GM10266 (cell line): ENCODE measurements around the gene VIPR2.

Experiments used
- DNase-seq: peaks from one replicate; pipeline ENCODE4 v3.0.0; 2012; ENCODE audit errors: extremely low spot score
- TF ChIP-seq, protein P1 (sequence below): IDR thresholded peaks from 2 replicates; pipeline ENCODE4 v1.5.1; 2012; ENCODE audit warnings: mild to moderate bottlenecking, low read depth; ENCODE audit not compliant: control insufficient read depth, insufficient read depth; ENCODE audit errors: missing control alignments

Gene VIPR2

DNA sequence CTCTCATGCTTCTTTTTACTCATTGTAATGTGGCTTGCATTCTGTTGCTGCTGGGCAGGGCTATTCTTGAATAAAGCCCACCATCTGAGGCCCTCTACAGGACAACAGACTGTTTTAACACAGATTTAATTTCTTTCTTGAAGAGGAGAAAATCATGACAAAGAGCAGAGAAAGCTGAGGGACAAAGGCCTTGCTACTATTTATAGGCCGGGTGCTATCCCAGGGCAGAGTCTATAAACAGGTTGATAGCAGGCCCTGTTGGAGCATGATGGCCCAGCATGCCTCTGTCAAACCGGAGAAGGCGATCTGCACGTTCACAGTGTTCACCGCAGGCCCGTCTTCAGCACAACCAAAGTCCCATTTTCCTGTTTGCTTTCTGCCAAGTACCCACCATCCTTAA, 3.0 kb downstream of the VIPR2 start:
- TF ChIP-seq, protein P1, sequence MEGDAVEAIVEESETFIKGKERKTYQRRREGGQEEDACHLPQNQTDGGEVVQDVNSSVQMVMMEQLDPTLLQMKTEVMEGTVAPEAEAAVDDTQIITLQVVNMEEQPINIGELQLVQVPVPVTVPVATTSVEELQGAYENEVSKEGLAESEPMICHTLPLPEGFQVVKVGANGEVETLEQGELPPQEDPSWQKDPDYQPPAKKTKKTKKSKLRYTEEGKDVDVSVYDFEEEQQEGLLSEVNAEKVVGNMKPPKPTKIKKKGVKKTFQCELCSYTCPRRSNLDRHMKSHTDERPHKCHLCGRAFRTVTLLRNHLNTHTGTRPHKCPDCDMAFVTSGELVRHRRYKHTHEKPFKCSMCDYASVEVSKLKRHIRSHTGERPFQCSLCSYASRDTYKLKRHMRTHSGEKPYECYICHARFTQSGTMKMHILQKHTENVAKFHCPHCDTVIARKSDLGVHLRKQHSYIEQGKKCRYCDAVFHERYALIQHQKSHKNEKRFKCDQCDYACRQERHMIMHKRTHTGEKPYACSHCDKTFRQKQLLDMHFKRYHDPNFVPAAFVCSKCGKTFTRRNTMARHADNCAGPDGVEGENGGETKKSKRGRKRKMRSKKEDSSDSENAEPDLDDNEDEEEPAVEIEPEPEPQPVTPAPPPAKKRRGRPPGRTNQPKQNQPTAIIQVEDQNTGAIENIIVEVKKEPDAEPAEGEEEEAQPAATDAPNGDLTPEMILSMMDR = no peak
- DNase-seq = no peak

DNA sequence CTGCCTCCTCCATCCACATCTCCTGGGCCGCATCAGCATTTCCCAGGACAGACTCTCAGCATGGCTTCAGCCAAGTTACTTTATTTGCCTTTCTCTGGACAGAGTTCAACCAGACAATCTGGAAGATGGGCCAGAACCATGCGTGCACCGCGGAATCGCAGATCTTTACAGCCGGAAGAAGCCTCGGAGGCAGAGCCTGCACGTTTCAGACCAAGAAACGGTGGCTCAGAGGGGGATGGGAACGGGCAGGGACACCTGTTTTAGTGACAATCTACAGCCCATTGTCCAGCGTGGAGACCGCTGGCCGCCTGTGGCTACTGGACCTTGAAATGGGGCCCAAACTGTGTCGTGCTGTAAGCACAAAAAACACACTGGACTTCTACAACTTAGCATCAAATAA, 3.5 kb downstream of the VIPR2 start:
- DNase-seq = no peak
- TF ChIP-seq, protein P1 = no peak

DNA sequence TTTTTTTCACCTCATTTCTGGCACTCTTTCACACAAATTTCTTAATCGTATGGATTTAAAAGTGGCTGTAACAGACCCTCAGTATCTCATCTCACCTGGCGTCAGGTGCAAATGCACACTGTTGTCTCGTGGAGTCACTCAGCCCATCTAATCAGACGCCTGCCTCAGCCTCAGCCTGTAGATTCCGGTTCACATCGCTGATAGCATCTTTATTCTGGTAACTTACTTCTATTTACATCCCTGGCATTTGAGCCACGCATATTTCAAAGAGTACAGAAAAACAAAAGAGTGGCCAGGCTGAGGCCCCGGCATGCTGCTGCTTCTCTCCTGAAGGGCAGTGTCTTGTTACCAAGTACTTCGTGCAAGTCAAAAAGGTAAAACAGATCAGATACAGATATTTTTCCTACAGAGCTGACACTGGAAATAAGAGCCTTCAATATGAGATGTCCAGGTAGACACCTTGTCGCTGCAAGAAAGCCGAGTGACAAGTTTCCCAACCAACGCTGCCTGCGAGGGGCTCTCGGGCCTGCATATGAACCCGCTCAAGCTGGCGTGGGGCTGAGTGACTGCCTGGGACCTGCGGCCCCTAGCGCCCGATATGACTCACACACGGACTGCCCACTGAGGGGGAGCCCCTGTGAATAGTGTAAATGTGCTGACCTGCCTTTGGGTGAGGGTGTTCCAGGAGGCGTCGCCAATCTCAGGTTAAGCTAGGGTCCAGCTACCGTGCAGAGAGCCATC, 4.3 kb downstream of the VIPR2 start:
- DNase-seq = no peak
- TF ChIP-seq, protein P1 = no peak

DNA sequence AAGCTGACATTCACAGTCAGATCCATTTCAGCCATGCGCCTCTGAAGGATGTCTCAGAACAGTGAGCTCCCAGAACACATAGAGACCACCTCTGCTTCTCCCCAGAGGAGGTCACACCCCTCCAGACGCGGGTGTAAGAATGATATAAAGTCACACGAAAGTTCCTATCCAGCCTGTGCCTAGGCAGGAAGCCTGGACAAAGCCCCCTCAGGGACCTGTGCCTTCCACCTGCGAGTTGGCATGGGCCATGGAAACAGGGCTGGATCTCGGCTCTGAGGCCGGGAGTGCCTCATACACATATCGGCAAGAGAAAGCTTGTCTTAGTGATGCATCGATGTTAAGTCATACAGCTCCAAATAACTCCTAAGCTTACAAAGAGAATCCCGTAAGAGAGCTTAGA, 5.0 kb downstream of the VIPR2 start:
- TF ChIP-seq, protein P1 = no peak
- DNase-seq = no peak

DNA sequence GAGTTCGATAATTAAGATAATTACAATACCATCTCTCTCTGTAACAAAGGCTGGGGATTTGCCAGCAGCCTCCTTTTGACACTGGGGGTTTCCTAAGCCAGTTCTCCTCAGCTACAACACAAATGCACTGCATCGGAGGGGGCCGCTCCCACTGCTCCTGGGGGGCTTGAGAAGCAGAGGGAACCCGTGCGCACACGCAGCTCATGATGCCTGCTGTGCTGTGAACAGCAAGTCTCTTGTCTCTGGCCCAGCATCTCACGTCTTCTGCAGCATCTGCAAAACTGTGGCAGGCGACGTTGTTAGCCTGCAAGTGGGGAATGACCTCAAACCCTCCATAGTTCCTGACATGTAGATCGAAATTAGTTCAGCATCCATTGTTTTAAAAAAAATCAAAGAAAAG, 5.5 kb downstream of the VIPR2 start:
- TF ChIP-seq, protein P1 = no peak
- DNase-seq = no peak

DNA sequence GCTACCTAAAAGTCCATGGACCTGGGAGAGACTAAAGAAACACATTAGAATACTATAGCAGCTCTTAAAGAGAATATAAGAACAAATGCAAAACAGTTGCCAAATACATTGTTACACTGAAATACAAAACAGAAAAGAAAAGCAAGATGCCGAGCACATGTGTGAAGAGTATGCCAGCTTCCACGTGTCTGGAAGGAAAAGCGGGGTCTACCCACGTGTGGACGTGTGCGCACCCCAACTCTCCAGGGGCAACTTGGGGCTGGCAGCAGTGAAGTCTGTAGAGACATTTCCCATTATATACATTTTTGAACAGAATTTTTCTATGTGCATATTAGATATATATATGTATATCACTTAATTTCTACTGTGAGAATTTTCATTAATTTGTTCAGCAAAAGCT, 6.2 kb downstream of the VIPR2 start:
- TF ChIP-seq, protein P1 = no peak
- DNase-seq = no peak

DNA sequence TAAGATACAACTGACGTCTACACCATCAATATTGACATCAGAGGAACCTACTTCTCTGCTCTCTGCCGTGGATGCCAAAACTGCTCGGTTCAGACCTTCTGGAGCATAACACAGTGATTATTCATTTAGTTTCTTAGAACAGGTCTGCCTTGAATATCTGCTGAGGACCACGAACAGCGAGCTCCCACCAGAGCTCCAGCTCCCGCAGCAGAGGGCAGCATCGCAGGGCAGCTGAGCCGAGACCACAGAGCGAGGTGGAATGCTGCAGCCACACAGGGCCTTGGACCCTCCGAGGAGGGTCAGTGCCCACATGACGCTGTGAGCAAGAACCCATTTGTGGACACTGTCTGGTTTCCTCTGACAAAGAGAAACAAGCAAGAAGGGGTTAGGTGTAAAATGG, 6.8 kb downstream of the VIPR2 start:
- no peak for DNase-seq
- TF ChIP-seq, protein P1 = no peak
